NCI-H460 (cell line): ENCODE data around the gene HEPACAM. TPM values are rescaled to one million over a fixed set of nuclear protein-coding genes. Genes with fewer than 3 reads are reported as not detected.

Experiments used
- DNase-seq: peaks from one replicate; pipeline ENCODE4 v3.0.0-alpha.2; 2016; ENCODE audit warnings: low read depth; ENCODE audit errors: extremely low read depth
- total RNA-seq: library from RNA; depleted of rRNA; stranded (reverse); fragments of >200 nt; shearing (Covaris generic); gene quantifications from 2 replicates; pipeline ENCODE4 v1.2.3, GENCODE V29; 2014; rRNA removed

Gene HEPACAM
- total RNA-seq, 1 experiment from 2014 or later = not detected

DNA sequence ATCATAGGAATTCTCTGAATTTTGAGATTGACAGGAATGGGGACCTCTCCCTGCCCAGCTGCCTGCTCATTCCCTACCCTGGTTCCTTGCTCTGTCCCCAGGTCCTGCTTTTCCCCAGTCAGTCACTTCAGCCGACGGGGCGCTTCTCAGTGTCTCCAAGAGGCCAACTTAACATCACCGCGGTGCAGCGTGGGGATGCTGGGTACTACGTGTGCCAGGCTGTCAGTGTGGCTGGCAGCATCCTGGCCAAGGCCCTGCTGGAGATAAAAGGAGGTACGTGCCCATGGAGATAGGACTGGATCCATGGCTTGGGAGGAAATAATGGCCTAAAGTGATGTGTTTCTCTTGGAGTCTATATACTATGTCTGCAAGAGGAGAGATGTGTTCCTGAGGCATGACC, 63.6 kb downstream of the HEPACAM start:
- no peak for DNase-seq

DNA sequence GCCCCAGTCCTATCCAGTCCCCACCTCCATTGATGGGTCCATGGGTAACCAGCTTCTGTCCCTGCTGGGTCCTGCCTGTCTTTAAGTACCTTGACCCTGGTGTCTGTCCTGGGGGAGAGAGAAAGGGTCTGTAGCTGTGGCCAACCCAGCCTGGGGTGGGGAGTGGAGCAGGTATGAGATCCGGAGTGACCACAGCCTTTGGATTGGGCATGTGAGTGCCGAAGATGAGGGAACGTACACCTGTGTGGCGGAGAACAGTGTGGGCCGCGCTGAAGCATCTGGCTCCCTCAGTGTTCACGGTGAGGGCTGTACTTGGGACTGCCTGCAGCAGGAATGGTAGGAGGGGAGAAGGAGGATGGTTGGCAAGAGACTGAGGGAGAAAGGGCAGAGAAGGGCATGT, 65.4 kb downstream of the HEPACAM start:
- DNase-seq = no peak

DNA sequence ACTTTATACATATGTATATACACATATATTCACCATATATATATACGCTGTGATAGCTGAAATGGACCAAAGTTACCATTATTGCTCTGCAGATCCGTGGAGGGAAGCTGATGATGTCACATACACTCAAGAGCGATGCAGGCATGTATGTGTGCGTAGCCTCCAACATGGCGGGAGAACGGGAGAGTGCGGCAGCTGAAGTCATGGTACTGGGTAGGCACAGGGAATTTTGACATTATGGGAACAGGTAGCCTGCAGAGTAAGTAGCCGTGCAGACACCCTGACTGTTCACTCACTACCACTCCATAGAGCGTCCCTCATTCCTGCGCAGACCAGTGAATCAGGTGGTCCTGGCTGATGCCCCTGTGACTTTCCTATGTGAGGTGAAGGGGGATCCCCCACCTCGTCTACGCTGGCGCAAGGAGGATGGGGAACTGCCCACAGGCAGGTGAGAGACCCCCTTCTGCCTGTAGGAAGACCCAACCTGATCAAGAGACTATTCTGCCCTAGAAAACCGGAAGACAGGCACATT, 65.9 kb downstream of the HEPACAM start:
- no peak for DNase-seq

DNA sequence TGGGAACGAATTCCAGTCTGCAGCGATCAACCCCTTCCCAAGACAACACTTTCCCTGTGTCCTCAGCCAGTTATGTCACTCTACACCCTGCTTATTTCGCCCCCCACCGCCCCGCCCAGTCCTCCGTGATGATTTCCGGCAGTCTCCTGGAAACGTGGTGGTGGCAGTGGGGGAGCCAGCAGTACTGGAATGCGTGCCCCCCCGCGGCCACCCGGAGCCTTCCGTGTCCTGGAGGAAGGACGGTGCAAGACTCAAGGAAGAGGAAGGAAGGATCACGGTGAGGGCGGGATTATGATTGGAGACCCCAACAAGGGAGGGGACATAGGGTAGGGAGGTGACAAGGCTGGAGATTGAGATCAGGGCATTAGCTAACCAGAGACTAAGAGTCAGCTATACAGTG, 66.5 kb downstream of the HEPACAM start:
- DNase-seq = no peak

Other genes with a start within 250 kb of the HEPACAM start
- not detected in 2 replicates for gene NRGN, start 196.1 kb downstream of the HEPACAM start, total RNA-seq
- not detected in 2 replicates for gene VSIG2, start 183.8 kb downstream of the HEPACAM start, total RNA-seq
- 0.15 and 0.23 TPM in 2 replicates for gene ESAM, start 173.8 kb downstream of the HEPACAM start, total RNA-seq
- gene MSANTD2, start 135.6 kb downstream of the HEPACAM start, total RNA-seq = 5.1 and 8.0 TPM in 2 replicates
- 7.9 and 8.9 TPM in 2 replicates for gene ROBO3, start 70.6 kb downstream of the HEPACAM start, total RNA-seq
- not detected in 2 replicates for gene ROBO4, start 38.2 kb downstream of the HEPACAM start, total RNA-seq
- gene HEPN1, start 16.8 kb downstream of the HEPACAM start, total RNA-seq = not detected in 2 replicates
- 1.8 and 2.3 TPM in 2 replicates for gene CCDC15, start 18.2 kb upstream of the HEPACAM start, total RNA-seq
- 0.17 and 0.40 TPM in 2 replicates for gene SLC37A2, start 127.3 kb upstream of the HEPACAM start, total RNA-seq
- gene TMEM218, start 175.6 kb upstream of the HEPACAM start, total RNA-seq = 32.2 and 33.2 TPM in 2 replicates
- gene PKNOX2, start 228.7 kb upstream of the HEPACAM start, total RNA-seq = not detected in 2 replicates